Measurements from ENCODE around the gene PIK3R3. TPM values are rescaled to one million over a fixed set of nuclear protein-coding genes. Genes with fewer than 3 reads are reported as not detected.

Gene PIK3R3
- total and polyA plus RNA-seq, 4 donors, result 29.0 to 63.1 (median 54.4) TPM

GRCh38 chr1:46158312-46159281, 26.2 kb upstream of the PIK3R3 start:
- Histone ChIP-seq H3K4me3 (ENCODE audit: low read depth, low read length) (no peak overlapping the region), H3K27me3 (ENCODE audit: control insufficient read depth, insufficient read depth, low read length) (no peaks in the 10 kb centered on the region), H3K36me3 (ENCODE audit: control insufficient read depth, insufficient read depth, low read length) (no peaks in the 10 kb centered on the region), H3K27ac (ENCODE audit: low read depth, low read length) (no peak overlapping the region), H3K4me1 (ENCODE audit: control insufficient read depth, insufficient read depth, low read length) (no peaks in the 10 kb centered on the region), H3K9me3 (ENCODE audit: control insufficient read depth, insufficient read depth, low read length) (no peaks in the 10 kb centered on the region)
- DNase-seq (ENCODE audit: low read depth in 4 of 6, low spot score in 6 of 6), result no peak
- WGBS (ENCODE audit: insufficient coverage), result 83% methylated on average over 5 of the region's 13 CpGs

GRCh38 chr1:46157916-46158311, 25.5 kb upstream of the PIK3R3 start:
- H3K9me3 ChIP-seq (ENCODE audit: control insufficient read depth, insufficient read depth, low read length), result no peaks in the 10 kb centered on the region
- WGBS (ENCODE audit: insufficient coverage), result 78% methylated on average over 1 of the region's 1 CpG
- no peaks in the 10 kb centered on the region for H3K36me3 ChIP-seq (ENCODE audit: control insufficient read depth, insufficient read depth, low read length)
- DNase-seq (ENCODE audit: low read depth in 4 of 6, low spot score in 6 of 6), result no peak
- H3K4me3 ChIP-seq (ENCODE audit: low read depth, low read length), result no peak overlapping the region
- H3K27me3 ChIP-seq (ENCODE audit: control insufficient read depth, insufficient read depth, low read length), result no peaks in the 10 kb centered on the region
- no peaks in the 10 kb centered on the region for H3K4me1 ChIP-seq (ENCODE audit: control insufficient read depth, insufficient read depth, low read length)
- no peak overlapping the region for H3K27ac ChIP-seq (ENCODE audit: low read depth, low read length)

GRCh38 chr1:46153732-46154131, 21.3 kb upstream of the PIK3R3 start:
- no peaks in the 10 kb centered on the region for H3K27me3 ChIP-seq (ENCODE audit: control insufficient read depth, insufficient read depth, low read length)
- H3K4me3 ChIP-seq (ENCODE audit: low read depth, low read length), result no peak overlapping the region
- 88% methylated on average over 1 of the region's 1 CpG for WGBS (ENCODE audit: insufficient coverage)

GRCh38 chr1:46153228-46153627, 20.8 kb upstream of the PIK3R3 start:
- Histone ChIP-seq H3K9me3 (ENCODE audit: control insufficient read depth, insufficient read depth, low read length) (no peaks in the 10 kb centered on the region), H3K27ac (ENCODE audit: low read depth, low read length) (no peak overlapping the region), H3K4me3 (ENCODE audit: low read depth, low read length) (no peak overlapping the region), H3K27me3 (ENCODE audit: control insufficient read depth, insufficient read depth, low read length) (no peaks in the 10 kb centered on the region), H3K4me1 (ENCODE audit: control insufficient read depth, insufficient read depth, low read length) (no peaks in the 10 kb centered on the region), H3K36me3 (ENCODE audit: control insufficient read depth, insufficient read depth, low read length) (no peaks in the 10 kb centered on the region)
- no peak for DNase-seq (ENCODE audit: low read depth in 4 of 6, low spot score in 6 of 6)
- WGBS (ENCODE audit: insufficient coverage), result 75% methylated on average over 1 of the region's 1 CpG

More at GRCh38 chr1:46153732-46154131, 21.3 kb upstream of the PIK3R3 start:
- DNase-seq (ENCODE audit: low read depth in 4 of 6, low spot score in 6 of 6), result no peak
- H3K9me3 ChIP-seq (ENCODE audit: control insufficient read depth, insufficient read depth, low read length), result no peaks in the 10 kb centered on the region
- no peaks in the 10 kb centered on the region for H3K4me1 ChIP-seq (ENCODE audit: control insufficient read depth, insufficient read depth, low read length)
- H3K36me3 ChIP-seq (ENCODE audit: control insufficient read depth, insufficient read depth, low read length), result no peaks in the 10 kb centered on the region
- no peak overlapping the region for H3K27ac ChIP-seq (ENCODE audit: low read depth, low read length)

GRCh38 chr1:46152016-46152415, 19.6 kb upstream of the PIK3R3 start:
- no peak overlapping the region for H3K27ac ChIP-seq (ENCODE audit: low read depth, low read length)
- 100% methylated on average over 2 of the region's 3 CpGs for WGBS (ENCODE audit: insufficient coverage)
- no peaks in the 10 kb centered on the region for H3K4me1 ChIP-seq (ENCODE audit: control insufficient read depth, insufficient read depth, low read length)
- H3K9me3 ChIP-seq (ENCODE audit: control insufficient read depth, insufficient read depth, low read length), result no peaks in the 10 kb centered on the region
- no peak for DNase-seq (ENCODE audit: low read depth in 4 of 6, low spot score in 6 of 6)
- H3K4me3 ChIP-seq (ENCODE audit: low read depth, low read length), result no peak overlapping the region
- no peaks in the 10 kb centered on the region for H3K36me3 ChIP-seq (ENCODE audit: control insufficient read depth, insufficient read depth, low read length)
- no peaks in the 10 kb centered on the region for H3K27me3 ChIP-seq (ENCODE audit: control insufficient read depth, insufficient read depth, low read length)

GRCh38 chr1:46150085-46150484, 17.7 kb upstream of the PIK3R3 start:
- H3K4me1 ChIP-seq (ENCODE audit: control insufficient read depth, insufficient read depth, low read length), result no peaks in the 10 kb centered on the region
- no peaks in the 10 kb centered on the region for H3K27me3 ChIP-seq (ENCODE audit: control insufficient read depth, insufficient read depth, low read length)
- DNase-seq (ENCODE audit: low read depth in 4 of 6, low spot score in 6 of 6), result no peak
- H3K4me3 ChIP-seq (ENCODE audit: low read depth, low read length), result no peak overlapping the region
- no peak overlapping the region for H3K27ac ChIP-seq (ENCODE audit: low read depth, low read length)
- H3K9me3 ChIP-seq (ENCODE audit: control insufficient read depth, insufficient read depth, low read length), result no peaks in the 10 kb centered on the region
- H3K36me3 ChIP-seq (ENCODE audit: control insufficient read depth, insufficient read depth, low read length), result no peaks in the 10 kb centered on the region
- WGBS (ENCODE audit: insufficient coverage), result no CpG with 5 or more reads among the region's 2 CpGs

GRCh38 chr1:46148318-46148717, 15.9 kb upstream of the PIK3R3 start:
- 79% methylated on average over 2 of the region's 2 CpGs for WGBS (ENCODE audit: insufficient coverage)
- no peaks in the 10 kb centered on the region for H3K9me3 ChIP-seq (ENCODE audit: control insufficient read depth, insufficient read depth, low read length)
- DNase-seq (ENCODE audit: low read depth in 4 of 6, low spot score in 6 of 6), result no peak
- H3K27me3 ChIP-seq (ENCODE audit: control insufficient read depth, insufficient read depth, low read length), result no peaks in the 10 kb centered on the region
- no peak overlapping the region for H3K4me3 ChIP-seq (ENCODE audit: low read depth, low read length)
- H3K36me3 ChIP-seq (ENCODE audit: control insufficient read depth, insufficient read depth, low read length), result no peaks in the 10 kb centered on the region
- no peak overlapping the region for H3K27ac ChIP-seq (ENCODE audit: low read depth, low read length)
- no peaks in the 10 kb centered on the region for H3K4me1 ChIP-seq (ENCODE audit: control insufficient read depth, insufficient read depth, low read length)

GRCh38 chr1:46137916-46138315, 5.5 kb upstream of the PIK3R3 start:
- no peaks in the 10 kb centered on the region for H3K9me3 ChIP-seq (ENCODE audit: control insufficient read depth, insufficient read depth, low read length)
- peaks cover 5% of the 10 kb centered on the region for H3K4me1 ChIP-seq (ENCODE audit: control insufficient read depth, insufficient read depth, low read length)
- peak overlapping the region; percentile 1 for H3K4me3 ChIP-seq (ENCODE audit: low read depth, low read length)
- no peaks in the 10 kb centered on the region for H3K36me3 ChIP-seq (ENCODE audit: control insufficient read depth, insufficient read depth, low read length)
- peak overlapping the region; percentile 41 for H3K27ac ChIP-seq (ENCODE audit: low read depth, low read length)
- WGBS (ENCODE audit: insufficient coverage), result no CpG with 5 or more reads among the region's 3 CpGs
- peak in 1 of 6 donors; percentile 41 for DNase-seq (ENCODE audit: low read depth in 4 of 6, low spot score in 6 of 6)
- H3K27me3 ChIP-seq (ENCODE audit: control insufficient read depth, insufficient read depth, low read length), result no peaks in the 10 kb centered on the region

- no peaks in the 10 kb centered on the region for H3K27me3 ChIP-seq (ENCODE audit: control insufficient read depth, insufficient read depth, low read length)
- H3K4me1 ChIP-seq (ENCODE audit: control insufficient read depth, insufficient read depth, low read length), result peaks cover 5% of the 10 kb centered on the region
- H3K27ac ChIP-seq (ENCODE audit: low read depth, low read length), result no peak overlapping the region
- no peaks in the 10 kb centered on the region for H3K36me3 ChIP-seq (ENCODE audit: control insufficient read depth, insufficient read depth, low read length)
- H3K4me3 ChIP-seq (ENCODE audit: low read depth, low read length), result no peak overlapping the region
- H3K9me3 ChIP-seq (ENCODE audit: control insufficient read depth, insufficient read depth, low read length), result no peaks in the 10 kb centered on the region
- peak in 1 of 6 donors; percentile 9 for DNase-seq (ENCODE audit: low read depth in 4 of 6, low spot score in 6 of 6)
Measured at GRCh38 chr1:46136711-46137110, 4.3 kb upstream of the PIK3R3 start.
